ENCODE measurements around the gene FAM131B.

FAM131B gene

GRCh38 chr7:143383642-143383957 lies 21.1 kb upstream of the FAM131B start:
- Histone ChIP-seq H3K27ac (no peak overlapping the region), H3K36me3 (peaks cover 3% of the 10 kb centered on the region; the same call in 1 of the 2 replicates), H3K4me3 (ENCODE audit: low read depth, low read length) (no peak overlapping the region)

GRCh38 chr7:143382791-143383641 lies 20.5 kb upstream of the FAM131B start:
- Histone ChIP-seq H3K27ac (no peak overlapping the region), H3K27me3 (ENCODE audit: insufficient read depth, low read depth, severe bottlenecking) (no peaks in the 10 kb centered on the region), H3K4me3 (ENCODE audit: low read depth, low read length) (no peak overlapping the region), H3K36me3 (no peaks in the 10 kb centered on the region), H3K9me3 (ENCODE audit: severe bottlenecking) (no peaks in the 10 kb centered on the region)
- DNase-seq = no peak
- no peak for TF ChIP-seq CTCF (IDR thresholded peaks at IDR 0.05; ENCODE audit: low read depth, low read length)

More at GRCh38 chr7:143383642-143383957, 21.1 kb upstream of the FAM131B start:
- Histone ChIP-seq H3K9me3 (ENCODE audit: severe bottlenecking) (no peaks in the 10 kb centered on the region), H3K27me3 (ENCODE audit: insufficient read depth, low read depth, severe bottlenecking) (no peaks in the 10 kb centered on the region)
- TF ChIP-seq CTCF (IDR thresholded peaks at IDR 0.05; ENCODE audit: low read depth, low read length) = no peak
- no peak for DNase-seq

GRCh38 chr7:143382126-143382790 lies 19.7 kb upstream of the FAM131B start:
- Histone ChIP-seq H3K27ac (no peak overlapping the region), H3K27me3 (ENCODE audit: insufficient read depth, low read depth, severe bottlenecking) (no peaks in the 10 kb centered on the region), H3K4me3 (ENCODE audit: low read depth, low read length) (peak overlapping the region; percentile 88), H3K9me3 (ENCODE audit: severe bottlenecking) (no peaks in the 10 kb centered on the region), H3K36me3 (no peaks in the 10 kb centered on the region)
- DNase-seq = no peak
- TF ChIP-seq CTCF (IDR thresholded peaks at IDR 0.05; ENCODE audit: low read depth, low read length) = no peak

DNA sequence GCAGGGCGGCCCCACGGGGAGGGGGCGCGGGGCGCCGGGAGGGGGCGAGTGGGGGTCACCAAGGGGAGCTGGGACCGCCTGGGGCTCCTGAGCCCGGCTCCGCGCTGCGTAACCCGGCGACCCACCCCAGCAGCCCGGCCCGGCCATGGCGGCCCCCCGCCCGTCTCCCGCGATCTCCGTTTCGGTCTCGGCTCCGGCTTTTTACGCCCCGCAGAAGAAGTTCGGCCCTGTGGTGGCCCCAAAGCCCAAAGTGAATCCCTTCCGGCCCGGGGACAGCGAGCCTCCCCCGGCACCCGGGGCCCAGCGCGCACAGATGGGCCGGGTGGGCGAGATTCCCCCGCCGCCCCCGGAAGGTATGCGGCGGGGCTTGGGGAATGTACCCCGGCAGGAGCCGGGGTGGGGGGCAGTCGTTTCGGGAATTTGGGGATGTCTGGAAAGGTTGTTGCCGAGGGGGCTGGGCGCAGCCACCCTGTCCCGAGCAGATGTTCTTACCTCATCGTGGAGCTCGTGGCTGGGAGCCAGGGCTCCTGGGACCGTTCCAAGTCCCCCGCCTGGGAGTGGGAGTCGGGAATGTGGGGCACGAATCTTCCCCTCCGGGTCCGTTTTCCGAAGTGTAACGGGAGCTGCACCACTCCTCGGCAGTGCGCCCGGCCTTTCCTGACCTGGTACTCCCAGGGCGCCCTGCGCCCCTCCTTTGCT lies 19.1 kb upstream of the FAM131B start:
- no peaks in the 10 kb centered on the region for H3K9me3 ChIP-seq (ENCODE audit: severe bottlenecking)
- DNase-seq = no peak
- H3K27me3 ChIP-seq (ENCODE audit: insufficient read depth, low read depth, severe bottlenecking) = no peaks in the 10 kb centered on the region
- H3K4me3 ChIP-seq (ENCODE audit: low read depth, low read length) = peak overlapping the region; percentile 88
- TF ChIP-seq CTCF (IDR thresholded peaks at IDR 0.05; ENCODE audit: low read depth, low read length) = no peak
- H3K27ac ChIP-seq = peak overlapping the region; percentile 64; the same call in 1 of the 2 replicates
- no peaks in the 10 kb centered on the region for H3K36me3 ChIP-seq

DNA sequence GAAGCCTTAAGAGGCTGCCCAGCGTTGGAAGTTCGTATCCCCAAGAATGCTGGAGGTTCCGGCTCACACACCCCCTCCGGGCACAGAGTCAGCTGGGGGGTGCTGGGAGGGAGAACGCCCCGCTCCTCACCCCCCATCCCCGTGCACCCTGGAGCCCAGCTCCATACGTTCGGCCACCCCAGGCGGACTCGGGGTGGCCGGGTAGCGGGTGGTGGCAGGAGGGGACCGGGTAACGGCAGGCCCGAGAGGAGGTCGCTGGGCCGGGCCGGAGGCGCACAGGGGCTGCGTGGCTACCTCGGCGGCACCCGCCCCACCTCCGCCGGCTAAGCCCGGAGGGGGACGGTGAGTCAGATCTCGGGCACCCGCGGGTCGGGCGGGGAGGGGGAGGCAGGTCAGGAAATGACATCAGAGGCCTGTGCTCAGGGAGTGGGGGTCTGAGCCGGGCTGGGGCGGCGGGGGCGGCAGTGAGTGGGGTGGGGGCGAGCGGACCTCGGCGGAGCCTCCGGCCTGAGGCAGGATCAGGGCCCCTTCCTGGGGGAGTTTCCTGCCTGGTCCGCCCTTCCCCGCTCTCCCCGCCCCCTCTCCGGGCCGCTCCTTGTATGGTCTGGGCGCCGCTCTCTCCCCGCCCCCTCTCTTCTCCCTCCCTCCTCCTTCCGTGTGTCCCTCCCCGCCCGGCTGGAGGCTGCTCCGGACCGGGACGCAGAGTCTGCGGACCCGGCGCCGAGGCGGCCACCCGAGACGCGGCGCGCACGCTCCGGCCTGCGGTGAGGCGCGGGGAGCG lies 18.3 kb upstream of the FAM131B start, which contains the start of gene ZYX:
Gene ZYX, plus strand, starts transcription at position 700 of the 781 bp plus-strand sequence. CDS start 227 bp downstream, outside the sequence.
- Histone ChIP-seq H3K36me3 (no peaks in the 10 kb centered on the region), H3K27ac (peak within 1 kb of the TSS; percentile 64), H3K9me3 (ENCODE audit: severe bottlenecking) (no peaks in the 10 kb centered on the region), H3K4me3 (ENCODE audit: low read depth, low read length) (peak within 1 kb of the TSS; percentile 88), H3K27me3 (ENCODE audit: insufficient read depth, low read depth, severe bottlenecking) (no peaks in the 10 kb centered on the region)
- peak; percentile 93 for DNase-seq
- no peak for TF ChIP-seq CTCF (IDR thresholded peaks at IDR 0.05; ENCODE audit: low read depth, low read length)

All from WERI-Rb-1 (cell line).